ENCODE measurements around the gene CDH4. TPM values are rescaled to one million over a fixed set of nuclear protein-coding genes. Genes with fewer than 3 reads are reported as not detected.

The CDH4 gene
- total and polyA plus RNA-seq, 2 of the 8 experiments (the other 6 are each of a cell fraction or from before 2014, with no cell fraction given), result 4.3 to 7.9 TPM

DNA sequence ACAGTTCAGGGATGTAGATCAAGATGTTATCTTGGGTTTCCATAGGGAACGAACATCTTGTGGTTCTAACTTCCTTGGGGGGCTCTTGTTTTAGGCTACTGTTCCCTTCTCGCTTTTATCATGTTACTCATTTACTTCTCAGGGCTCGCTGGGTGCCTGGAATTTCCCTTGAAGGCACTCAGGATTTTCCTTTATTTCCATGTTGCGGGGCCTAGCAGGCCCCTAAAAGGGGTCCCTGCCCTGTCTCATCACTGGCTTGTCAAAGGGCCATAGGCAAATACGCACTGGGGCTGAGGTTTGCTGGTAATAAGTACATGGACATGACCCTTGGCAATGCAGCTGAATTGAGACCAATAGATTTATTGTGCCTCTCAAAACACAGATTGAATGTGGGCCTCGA lies 262.3 kb downstream of the CDH4 start (continued):
- TF ChIP-seq HDAC6 (IDR thresholded peaks at IDR 0.05; ENCODE audit: low read depth, low read length), result no peak
- TF ChIP-seq NRF1 (IDR thresholded peaks at IDR 0.05; ENCODE audit: low read depth, low read length), result no peak
- no peak for TF ChIP-seq POLR2AphosphoS5 (IDR thresholded peaks at IDR 0.05; ENCODE audit: low read depth, low read length)

All from H1 (cell line).